Measurements from ENCODE around the gene LRP1-AS.

Gene LRP1-AS

GRCh38 chr12:57145460-57146059 lies 1.9 kb downstream of the LRP1-AS start:
- no peak for DNase-seq (ENCODE audit: low read depth)
- no peak overlapping the region for H3K4me3 ChIP-seq (replicated peaks; ENCODE audit: low read depth, low read length)
- TF ChIP-seq CTCF (IDR thresholded peaks at IDR 0.05; ENCODE audit: low read length, missing control alignments) = no peak

- no peak overlapping the region for H3K4me3 ChIP-seq (replicated peaks; ENCODE audit: low read depth, low read length)
- DNase-seq (ENCODE audit: low read depth) = no peak
- no peak for TF ChIP-seq CTCF (IDR thresholded peaks at IDR 0.05; ENCODE audit: low read length, missing control alignments)
These were observed 4.0 kb downstream of the LRP1-AS start for GRCh38 chr12:57143454-57143853.

- TF ChIP-seq CTCF (IDR thresholded peaks at IDR 0.05; ENCODE audit: low read length, missing control alignments) = no peak
- no peak for DNase-seq (ENCODE audit: low read depth)
- H3K4me3 ChIP-seq (replicated peaks; ENCODE audit: low read depth, low read length) = no peak overlapping the region
These were observed 4.7 kb downstream of the LRP1-AS start for GRCh38 chr12:57142727-57143126.

- DNase-seq (ENCODE audit: low read depth) = peak; percentile 38
- H3K4me3 ChIP-seq (replicated peaks; ENCODE audit: low read depth, low read length) = no peak overlapping the region
- TF ChIP-seq CTCF (IDR thresholded peaks at IDR 0.05; ENCODE audit: low read length, missing control alignments) = no peak
These were observed 5.3 kb downstream of the LRP1-AS start for GRCh38 chr12:57142121-57142520.

GRCh38 chr12:57141249-57141648 lies 6.2 kb downstream of the LRP1-AS start:
- DNase-seq (ENCODE audit: low read depth) = no peak
- no peak for TF ChIP-seq CTCF (IDR thresholded peaks at IDR 0.05; ENCODE audit: low read length, missing control alignments)
- H3K4me3 ChIP-seq (replicated peaks; ENCODE audit: low read depth, low read length) = no peak overlapping the region

GRCh38 chr12:57139796-57140649 lies 7.4 kb downstream of the LRP1-AS start:
- no peak for DNase-seq (ENCODE audit: low read depth)
- H3K4me3 ChIP-seq (replicated peaks; ENCODE audit: low read depth, low read length) = no peak overlapping the region
- TF ChIP-seq CTCF (IDR thresholded peaks at IDR 0.05; ENCODE audit: low read length, missing control alignments) = no peak

Data from fibroblast of pulmonary artery (primary cell).